ENCODE data around the gene UBQLN4.
"Not testable (repeated sequence)": the region's sequence is repeated elsewhere in the genome, so short reads cannot be mapped to it uniquely, and the experiment has no call there.

The UBQLN4 gene

DNA sequence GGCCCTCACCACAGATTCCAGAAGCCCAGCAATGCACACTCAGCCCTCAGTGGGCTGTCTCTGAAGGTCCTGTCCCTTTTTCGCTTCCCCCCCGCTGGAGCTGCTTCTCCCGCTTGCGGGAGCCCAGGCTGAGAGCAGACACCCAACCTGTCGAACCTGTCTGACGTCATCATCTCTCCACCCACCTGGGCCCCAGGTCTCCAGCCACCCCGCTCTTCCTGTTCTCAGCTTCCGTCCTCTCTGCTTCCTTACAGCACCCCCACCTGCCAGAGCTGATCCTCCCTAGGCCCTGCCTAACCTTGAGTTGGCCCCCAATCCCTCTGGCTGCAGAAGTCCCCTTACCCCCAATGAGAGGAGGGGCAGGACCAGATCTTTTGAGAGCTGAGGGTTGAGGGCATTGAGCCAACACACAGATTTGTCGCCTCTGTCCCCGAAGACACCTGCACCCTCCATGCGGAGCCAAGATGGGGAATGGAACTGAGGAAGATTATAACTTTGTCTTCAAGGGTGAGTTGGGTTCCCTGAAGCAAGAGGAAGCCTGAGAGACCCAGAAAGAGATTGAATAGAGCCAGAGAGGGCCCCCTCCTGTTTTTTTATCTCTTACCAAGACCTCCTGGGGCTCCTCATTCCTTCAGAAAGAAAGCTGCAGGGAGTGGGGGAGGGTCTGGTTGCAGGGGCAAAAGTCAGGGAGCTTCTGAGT lies 7.5 kb upstream of the UBQLN4 start, which contains the start of gene RAB25:
Gene RAB25 (plus strand): TSS at position 224 of the 700 bp plus-strand sequence. CDS start 241 bp downstream, at position 465.
- no peak for DNase-seq (ENCODE audit: low read depth)

DNA sequence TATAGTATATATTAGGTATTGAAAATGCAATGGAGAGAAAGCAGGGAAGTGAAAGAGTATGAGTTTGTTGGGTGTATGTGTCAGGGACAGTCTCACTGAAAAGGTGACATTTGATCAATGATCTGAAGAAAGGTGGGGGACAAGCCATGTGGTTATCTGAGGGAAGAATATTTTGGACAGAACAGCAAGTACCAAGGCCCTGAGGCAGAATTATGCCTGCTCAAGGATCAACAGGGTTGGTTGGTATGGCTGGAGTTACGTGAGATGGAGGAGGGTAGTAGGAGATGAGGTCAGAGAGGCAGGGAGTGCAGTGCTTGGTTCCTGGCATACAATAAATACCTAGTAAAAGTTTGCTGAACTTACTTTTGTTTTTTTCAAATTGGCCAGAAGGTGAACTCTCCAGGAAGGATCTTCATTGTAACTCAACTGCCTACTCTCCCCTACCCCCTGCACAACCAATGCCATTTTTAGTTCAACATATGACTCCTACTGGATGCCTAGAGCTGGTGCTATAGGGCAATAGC lies 2.8 kb upstream of the UBQLN4 start:
- no peak for DNase-seq (ENCODE audit: low read depth)

DNA sequence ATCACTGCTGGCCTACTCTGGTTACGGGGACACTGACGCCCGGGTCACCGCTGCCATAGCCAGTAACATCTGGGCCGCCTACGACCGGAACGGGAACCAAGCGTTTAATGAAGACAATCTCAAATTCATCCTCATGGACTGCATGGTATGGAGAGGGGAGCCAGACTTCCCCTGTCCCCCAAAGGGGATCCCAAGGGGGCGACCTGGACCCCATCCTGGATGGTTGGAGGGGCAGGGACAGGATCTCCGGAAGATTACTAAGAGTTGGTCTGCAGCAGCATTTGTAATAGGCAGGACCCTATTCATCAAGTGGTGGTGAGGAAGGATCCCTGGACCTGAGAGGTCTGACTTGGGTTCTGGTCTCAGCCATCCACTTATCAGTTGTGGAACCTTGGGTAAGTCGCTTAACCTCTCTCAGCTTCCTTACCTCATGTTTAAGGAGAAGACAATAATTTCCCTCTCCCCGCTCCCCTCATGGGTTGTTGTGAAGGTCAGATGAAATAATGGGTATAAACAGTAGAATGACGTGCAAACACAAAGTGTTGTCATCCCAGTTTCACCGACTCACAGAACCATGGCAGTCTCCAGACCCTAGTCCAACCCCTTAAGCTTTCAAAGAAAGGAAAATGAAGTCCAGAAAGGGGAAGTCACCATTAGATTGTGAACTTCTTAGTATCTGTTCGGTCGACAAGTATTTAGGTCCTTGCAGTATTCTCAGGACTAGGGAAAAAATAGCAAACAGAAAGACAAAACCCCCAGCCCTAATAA lies 1.9 kb upstream of the UBQLN4 start:
- no peak for DNase-seq (ENCODE audit: low read depth)

DNA sequence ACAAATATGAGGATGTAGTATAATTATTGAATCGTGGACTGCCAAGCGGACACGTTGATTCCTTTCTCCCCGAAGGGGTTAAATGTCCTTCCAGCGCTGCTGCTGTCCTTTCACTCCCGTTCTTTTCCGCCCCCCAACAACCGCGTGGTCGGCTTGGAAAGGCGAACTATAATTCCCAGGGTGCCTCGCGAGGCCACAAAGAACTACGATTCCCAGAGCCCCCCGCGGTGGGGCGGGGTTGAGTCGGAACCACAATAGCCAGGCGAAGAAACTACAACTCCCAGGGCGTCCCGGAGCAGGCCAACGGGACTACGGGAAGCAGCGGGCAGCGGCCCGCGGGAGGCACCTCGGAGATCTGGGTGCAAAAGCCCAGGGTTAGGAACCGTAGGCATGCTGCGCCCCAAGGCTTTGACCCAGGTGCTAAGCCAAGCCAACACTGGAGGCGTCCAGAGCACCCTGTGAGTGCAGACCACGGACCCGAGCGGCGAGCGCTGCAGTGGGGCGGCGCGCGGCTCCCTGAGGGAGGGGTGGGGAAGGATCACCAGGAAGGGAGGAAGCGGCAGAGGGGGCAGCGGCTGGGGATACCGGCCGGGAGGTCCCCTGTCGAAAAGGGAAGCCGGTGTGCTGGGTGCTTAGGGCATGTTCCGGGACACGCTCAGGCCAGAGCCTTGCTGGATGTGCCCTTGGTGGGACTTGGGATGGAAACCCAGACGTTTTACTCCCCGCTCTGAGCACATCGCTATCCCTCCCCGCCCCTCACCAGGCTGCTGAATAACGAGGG lies 1.1 kb upstream of the UBQLN4 start, which contains the start of gene LAMTOR2:
Gene LAMTOR2 (plus strand): TSS at position 283 of the 781 bp plus-strand sequence. CDS start 108 bp downstream, at position 391.
- DNase-seq (ENCODE audit: low read depth): peak; percentile 95

DNA sequence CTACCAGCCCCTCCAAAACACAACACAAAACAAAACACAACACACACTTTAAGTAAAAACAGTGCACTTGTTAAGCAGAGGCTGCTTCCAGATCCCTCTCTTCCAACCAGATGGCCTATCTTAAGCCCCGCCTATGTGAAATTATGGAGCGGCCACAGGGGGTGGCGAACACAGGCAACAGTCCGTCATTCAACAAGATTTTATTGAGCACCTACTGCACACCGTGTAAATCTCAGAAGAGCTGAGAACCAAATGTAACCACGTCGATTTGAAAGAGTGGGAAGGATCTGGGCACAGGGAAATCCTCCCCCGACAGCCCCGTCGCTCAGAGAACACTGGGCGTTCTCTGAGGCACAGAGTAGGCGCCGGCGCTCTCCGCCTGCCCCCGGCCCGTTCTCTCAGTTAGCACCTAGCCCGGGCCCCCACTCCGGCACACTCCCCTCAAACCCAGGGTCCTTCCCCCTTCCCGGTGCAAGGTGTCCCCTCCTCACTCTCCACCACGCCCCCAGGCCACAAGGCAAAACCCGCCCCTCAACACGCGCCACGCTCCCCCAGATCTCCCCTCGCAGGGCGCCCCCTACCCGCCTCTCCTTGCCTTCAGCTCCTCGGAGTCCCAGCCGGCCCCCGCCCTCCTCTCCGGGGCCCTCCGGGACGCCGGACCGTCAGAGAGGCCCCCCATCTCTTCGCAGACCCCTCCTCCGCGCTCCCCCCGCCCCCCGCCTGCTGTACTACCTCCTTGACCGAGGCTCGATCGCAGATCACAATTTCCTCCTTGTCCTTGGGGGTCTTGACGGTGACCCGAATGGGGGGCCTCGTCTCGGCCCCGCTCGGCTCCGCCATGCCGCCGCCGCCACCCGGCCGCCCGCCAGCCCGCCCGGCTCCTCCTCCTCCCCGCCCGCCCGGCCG lies 483 bp downstream of the UBQLN4 start:
- DNase-seq (ENCODE audit: low read depth): peak; percentile 37

DNA sequence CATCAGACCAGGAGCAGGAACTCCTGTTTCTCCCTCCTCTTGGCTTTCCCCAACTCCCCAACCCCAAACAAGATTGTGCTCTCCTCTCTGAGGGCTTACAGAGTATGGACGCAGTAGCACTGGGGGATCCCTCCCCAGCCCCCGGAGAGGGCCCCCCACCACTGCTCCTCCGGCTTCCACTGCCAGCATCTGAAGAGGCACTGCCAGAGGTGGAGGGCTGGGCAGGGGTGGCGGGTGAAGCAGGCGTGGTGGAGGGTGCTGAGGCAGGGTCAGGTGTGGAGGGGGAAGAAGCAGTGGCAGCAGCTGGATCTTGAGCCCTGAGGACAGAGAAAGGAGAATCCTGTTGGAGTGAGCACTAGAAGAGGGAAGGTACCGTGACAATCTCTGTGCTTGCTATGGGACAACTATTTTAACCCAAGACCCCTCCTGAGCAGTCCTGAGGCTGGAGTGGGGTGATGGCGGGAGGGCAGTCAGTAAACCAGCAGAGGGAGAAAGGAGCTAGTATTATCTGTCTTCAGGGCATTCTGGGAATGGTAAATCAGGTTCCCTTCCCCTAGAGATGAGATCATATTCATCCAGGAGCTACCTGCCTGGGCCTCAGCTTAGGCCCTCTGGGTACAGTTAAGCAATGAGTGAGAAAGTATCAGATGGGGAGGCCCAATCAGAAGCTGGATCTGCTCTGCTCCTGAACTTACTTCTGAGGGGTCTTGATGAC lies 2.4 kb downstream of the UBQLN4 start:
- DNase-seq (ENCODE audit: low read depth): no peak

DNA sequence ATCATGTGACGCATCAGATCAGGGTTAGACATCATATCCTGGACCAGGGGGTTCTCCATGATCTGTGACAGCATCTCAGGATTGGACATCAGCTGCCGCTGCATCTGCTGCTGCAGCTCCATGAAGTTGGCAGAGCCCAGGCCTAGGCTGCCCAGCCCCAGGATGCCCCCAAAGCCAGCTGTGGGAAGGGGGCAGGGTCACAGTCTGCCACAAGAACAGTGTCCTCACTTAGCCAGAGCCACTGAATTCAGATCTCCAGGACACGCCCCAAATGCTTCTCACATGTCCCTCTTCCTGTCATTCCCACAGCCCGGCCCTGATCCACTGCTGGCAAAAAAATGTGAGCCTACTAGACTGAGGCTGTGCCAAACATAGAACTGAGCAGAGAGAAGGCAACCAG lies 3.2 kb downstream of the UBQLN4 start:
- DNase-seq (ENCODE audit: low read depth): no peak

DNA sequence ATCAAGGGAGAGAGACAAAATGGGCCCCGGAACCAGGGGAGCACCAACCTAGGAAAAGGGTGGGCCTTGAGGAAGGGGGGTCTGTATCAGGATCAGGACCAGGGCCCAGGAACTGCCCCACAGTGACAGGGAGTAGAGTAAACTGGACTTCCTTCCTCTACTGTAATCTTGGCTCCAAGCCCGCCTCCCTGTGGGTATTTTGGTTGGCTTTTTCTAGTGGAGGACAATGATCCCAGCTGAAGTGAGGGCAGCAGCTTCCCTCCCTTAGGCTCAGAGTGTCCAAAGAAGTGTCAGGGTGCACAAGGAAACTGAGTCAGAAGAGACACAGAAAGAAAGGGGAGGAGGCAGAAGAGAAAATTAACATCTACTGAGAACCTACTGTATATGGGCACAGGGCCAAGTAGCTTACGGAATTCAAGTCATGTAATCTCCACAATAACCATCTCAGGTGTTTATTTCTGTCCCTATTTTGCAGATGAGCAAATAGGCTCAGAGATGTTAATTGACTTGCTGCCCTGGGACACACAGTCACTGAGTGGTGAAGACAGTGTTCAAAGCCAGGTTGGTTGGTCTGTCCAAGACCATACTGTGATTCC lies 4.8 kb downstream of the UBQLN4 start:
- DNase-seq (ENCODE audit: low read depth): no peak

DNA sequence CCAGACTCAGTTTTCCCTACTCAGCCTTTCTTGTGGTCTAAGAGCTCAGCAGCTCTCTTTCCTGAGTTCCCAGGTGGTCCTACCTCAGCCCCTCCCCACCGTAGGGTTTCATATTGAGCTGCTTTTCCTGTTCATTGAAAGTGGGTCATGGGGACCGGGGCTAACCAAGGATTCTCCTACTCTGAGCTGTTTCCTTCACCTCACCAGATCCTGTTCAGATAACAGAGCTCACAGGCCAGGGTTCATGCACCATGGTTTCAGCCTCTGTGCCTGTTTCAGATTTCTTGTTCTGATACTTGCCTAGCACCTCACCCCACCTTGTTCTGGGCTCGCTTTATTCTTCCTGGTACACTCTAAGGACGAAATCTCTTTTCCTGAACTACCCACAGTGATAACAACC lies 8.5 kb downstream of the UBQLN4 start:
- DNase-seq (ENCODE audit: low read depth): no peak

DNA sequence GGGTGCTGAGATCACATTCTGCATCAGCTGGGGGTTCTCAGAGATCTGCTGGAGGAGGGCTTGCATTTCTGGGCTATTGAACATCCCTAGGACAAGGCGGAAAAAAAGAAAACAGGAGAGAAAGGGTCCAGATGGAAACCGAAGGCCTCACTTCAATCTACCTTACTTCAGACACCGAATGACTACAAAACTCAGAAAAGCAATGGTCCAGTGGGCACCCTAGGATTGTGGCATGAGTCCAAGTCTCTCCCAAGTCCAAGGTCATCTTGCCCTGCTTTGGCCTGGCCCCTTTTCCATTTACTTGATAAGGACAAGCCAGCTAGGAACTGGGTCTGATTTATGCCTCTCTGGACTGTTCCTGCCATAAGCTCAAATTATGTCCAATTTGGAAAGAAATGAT lies 10.8 kb downstream of the UBQLN4 start:
- no peak for DNase-seq (ENCODE audit: low read depth)

DNA sequence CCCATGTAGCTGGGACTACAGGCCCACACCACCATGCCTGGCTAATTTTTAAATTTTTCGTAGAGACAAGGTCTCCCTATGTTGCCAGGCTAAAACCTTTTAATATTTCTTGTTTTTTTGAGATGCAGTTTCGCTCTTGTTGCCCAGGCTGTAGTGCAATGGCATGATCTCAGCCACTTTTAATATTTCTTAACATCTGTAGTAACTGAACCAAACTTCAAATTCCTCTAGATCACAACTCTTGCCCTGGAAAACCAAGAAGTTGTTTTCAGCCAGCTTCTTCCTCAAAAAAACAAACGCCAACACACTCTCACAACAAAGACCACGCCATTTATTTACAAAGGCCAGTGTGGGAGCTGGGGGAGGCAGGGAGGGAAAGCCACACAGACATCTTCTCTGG lies 18.6 kb downstream of the UBQLN4 start:
- DNase-seq (ENCODE audit: low read depth): not testable (repeated sequence)

DNA sequence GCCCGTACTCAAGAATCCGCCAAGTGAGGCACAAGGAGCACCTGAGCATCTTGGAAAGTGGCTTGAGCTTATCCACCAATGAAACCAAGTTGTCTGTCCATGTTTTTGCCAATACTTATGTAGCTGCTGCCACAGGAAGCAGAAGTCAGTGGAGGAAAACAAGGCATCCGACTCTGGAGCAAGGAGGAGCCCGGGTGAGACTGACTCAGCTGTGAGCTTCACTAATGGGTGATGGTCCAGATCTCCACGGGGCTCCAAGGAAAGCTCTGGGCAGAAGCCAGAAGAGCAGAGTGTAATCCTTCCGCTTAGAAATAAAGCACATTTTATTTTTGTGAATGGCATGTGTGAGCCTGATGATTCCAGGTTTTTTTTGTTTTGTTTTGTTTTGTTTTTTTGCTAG lies 20.6 kb downstream of the UBQLN4 start:
- DNase-seq (ENCODE audit: low read depth): no peak

DNA sequence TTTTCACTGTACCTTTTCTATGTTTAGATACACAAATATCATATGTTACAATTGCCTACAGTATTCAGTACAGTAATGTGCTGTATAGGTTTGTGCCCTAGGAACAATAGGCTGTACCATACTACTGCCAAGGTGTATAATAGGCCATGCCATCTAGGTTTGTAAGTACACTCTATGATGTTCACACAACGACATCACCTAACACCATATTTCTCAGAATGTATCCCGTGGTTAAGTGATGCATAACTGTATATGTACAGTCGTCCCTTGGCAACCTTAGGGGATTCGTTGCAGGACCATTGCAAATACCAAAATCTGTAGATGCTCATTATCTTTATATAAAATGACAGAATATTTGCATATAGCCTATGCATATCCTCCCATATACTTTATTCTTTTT lies 27.0 kb downstream of the UBQLN4 start:
- DNase-seq (ENCODE audit: low read depth): no peak

DNA sequence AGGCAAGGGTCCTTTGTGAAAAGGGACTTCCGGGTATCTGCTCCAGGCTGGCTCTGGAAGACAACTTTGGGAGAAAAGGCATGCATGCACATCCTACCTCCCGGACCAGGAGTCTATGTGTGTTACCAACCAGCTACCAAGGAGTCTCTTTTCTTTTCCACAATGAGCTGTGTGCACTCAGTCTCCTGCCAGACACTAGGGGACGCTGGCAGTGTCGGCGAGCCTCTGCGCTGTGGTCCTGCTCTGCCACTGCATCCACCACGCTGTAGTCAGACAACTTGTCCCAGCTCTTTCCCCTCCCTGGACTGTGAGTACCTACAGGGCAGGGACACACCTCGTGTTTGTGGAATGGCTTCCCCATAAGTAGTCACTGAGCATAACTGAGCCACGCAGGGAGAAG lies 27.7 kb downstream of the UBQLN4 start:
- DNase-seq (ENCODE audit: low read depth): no peak

DNA sequence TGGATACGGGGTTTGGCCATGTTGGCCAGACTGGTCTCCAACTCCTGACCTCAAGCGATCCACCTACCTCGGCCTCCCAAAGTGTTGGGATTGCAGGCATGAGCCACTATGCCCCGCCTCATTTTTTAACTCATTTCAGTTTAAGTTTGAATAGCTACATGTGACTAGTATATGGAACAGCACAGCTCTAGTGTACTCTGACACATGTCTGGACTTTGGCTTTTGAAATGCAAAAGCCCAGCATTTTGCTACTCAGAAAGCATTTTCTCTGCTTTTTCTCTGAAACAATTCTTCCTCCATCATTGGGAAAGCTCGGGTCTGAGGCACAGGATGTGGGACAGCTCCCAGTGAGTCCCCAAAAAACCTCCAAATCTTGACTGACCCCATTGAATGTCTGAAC lies 28.8 kb downstream of the UBQLN4 start:
- DNase-seq (ENCODE audit: low read depth): no peak

DNA sequence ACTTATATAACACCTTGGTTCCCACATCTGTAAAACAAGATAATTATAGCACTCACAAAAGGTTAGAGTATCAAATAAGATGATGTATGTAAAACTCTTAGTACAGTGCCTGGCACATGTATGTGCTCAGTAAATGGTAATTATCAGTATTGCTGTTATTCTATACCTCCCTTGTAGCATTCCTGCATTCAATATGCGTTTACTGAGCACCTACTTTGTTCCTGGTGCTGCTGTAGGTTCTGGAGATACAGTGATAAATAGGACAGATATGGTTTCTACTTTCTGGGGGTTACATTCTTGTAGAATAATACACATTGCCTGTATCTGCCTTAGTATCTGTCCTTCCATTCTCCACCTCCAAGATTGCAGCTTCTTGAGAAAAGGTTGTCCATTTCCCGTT lies 31.6 kb downstream of the UBQLN4 start:
- DNase-seq (ENCODE audit: low read depth): no peak

DNA sequence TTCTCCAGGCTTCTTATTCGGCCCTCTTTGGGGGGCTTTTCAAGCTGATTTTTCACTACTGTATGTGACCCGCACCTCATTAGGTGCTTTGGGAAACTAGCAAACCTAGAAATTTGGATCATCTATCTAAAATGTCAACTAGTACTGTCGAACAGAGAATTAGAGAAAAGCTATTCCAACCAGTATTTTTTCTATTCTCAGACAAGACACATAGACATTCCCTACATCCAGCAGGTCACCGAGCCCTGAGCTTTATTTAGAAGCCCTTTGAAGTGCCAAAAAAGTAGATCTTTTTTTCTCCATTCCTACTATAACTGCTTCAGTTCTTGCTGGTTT lies 32.5 kb downstream of the UBQLN4 start:
- no peak for DNase-seq (ENCODE audit: low read depth)

DNA sequence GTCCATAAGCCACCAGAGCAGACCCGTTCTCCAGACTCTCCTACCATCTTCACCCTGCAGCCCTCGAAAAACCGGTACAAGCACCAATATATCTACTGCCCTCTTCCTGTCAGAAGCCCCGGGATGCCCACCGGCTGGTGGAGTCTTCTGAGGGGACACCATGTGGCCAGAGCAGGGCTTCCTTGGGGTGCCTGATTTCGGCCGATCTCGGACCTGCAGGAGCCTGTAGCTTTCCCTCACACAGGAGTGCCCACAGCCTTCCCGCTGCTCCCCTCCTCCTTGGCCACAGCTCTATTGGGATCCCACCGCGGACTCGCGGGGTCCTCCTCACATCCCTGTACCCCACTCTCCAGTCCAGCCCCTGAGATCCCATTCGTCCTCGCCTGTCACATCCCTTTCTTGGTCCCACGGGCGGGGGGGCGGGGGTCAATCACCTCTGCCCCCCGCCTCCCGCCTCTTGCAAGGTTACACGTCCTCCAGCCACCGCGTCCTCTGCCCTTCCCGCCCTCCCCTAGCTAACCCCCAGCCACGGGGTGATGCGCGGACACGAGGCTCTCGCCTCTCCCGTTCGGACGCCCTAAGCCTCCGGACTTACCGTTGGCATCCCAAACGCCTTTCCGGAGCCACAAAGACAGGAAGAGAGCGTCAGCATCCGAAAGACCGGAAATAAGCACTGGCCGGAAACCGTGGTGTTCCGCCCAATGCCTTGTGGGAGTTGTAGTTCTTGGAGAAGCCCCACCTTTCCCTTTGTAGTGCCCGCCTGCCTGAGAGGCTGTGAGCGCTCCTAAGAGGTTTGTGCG lies 33.1 kb downstream of the UBQLN4 start, which contains the start of gene SSR2:
Gene SSR2 (minus strand): TSS at position 659 of the 800 bp plus-strand sequence. CDS start 784 bp downstream, outside the sequence.
- peak; percentile 74 for DNase-seq (ENCODE audit: low read depth)

DNA sequence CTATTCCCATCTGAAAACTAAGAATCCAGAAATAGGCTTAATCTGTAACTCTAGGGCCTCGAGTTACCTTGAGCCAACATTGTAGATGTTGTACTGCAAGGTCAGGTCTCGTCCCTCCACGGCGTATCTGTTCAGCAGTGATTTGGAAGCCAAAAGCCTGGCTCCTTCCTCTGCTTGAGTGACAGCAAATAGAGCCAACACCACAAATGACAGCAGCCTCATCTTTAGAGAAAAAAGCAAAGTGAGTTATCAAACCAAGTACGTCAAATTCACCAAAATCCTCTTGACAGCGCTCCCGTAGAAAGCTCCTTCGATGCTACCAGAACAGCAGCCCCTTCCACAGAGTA lies 33.7 kb downstream of the UBQLN4 start:
- DNase-seq (ENCODE audit: low read depth): no peak

DNA sequence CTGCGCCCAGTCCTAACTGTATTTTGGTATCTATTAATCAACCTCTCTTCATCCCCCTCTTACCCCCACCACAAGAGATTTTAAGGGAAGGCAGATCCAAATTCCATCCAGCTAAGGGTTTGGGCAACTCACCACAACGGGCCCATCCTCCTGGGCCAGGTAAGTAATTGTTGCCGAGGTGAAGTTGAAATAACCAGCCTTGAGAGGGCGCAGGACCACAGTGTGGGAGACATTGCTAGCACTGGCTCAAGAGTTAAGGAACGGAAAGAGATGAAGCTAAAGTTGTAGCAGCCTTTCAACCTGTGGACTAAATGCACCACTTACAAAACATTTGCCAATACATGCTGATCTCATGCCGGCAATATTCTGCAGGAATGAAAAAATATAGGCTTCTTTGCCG lies 38.8 kb downstream of the UBQLN4 start:
- no peak for DNase-seq (ENCODE audit: low read depth)
